HG03095 (cell line): Measurements from ENCODE around the gene CDK17.
"Not testable (repeated sequence)": the region's sequence is repeated elsewhere in the genome, so short reads cannot be mapped to it uniquely, and the experiment has no call there.

Experiments used
- ATAC-seq: cut with Tn5 transposase; IDR thresholded peaks from one replicate; pipeline ENCODE4 v1.9.1; 2021; ENCODE audit warnings: moderate library complexity; ENCODE audit not compliant: unreplicated experiment

Gene CDK17

DNA sequence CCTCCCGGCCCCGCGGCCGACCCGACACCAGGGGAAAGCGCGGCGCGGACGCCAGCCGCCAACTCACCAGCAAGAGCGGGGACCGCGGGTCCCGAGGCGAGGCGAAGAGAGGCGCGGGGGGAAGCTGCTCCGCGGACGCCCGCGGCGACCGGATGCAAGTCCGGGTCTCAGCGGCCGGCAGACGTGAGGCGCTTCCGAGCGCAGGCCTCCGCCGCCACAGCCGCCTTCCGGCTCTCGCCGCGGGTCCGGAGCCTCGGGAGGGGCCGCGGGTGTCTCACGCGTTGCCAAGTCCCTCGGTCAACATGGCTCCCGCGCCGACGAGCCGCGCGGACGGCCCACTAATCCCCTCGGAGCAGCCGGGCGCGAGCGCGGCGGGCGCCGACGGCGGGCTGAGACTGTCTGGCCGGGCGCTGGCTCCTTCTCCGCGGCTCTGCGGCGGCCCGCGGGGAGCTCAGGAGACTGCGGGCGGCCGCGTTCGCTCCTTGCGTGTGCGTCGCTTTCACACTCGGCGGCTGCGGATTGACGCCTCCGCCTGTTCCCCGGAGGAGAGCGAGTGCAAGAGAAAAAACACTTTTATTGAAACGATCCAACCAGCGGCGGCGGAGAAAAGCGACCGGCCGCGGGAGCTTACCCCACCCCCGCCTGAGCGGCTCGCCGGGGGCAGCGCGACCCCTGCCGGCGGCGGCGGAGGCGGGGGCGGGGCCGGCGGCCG is at the start of gene CDK17:
Gene CDK17, minus strand, starts transcription at position 521 of the 712 bp plus-strand sequence. CDS start 65,603 bp downstream, outside the sequence.
- ATAC-seq = peak; percentile 45

DNA sequence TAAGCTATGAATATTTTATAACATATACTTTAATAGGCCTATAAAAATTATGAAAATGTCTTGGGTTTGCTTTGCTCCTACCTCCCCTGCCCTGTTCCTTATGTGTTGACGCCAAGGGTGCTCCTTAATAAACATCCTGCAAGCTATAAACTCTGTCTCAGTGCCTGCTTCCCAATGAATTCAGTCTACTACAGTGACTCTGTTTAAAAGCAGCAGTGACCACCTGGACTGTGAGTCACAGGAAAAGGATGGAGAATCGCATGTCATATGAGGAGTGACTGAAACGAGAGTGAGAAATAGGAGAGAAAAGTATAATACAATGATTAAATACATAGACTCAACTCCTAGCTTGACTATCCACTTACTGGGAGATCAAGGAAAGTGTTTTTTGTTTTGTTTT is 48.1 kb upstream of the CDK17 start:
- no peak for ATAC-seq

GRCh38 chr12:96447256-96447655 is 47.0 kb upstream of the CDK17 start:
- no peak for ATAC-seq

GRCh38 chr12:96445691-96446583 is 45.7 kb upstream of the CDK17 start:
- ATAC-seq = peak; percentile 95

DNA sequence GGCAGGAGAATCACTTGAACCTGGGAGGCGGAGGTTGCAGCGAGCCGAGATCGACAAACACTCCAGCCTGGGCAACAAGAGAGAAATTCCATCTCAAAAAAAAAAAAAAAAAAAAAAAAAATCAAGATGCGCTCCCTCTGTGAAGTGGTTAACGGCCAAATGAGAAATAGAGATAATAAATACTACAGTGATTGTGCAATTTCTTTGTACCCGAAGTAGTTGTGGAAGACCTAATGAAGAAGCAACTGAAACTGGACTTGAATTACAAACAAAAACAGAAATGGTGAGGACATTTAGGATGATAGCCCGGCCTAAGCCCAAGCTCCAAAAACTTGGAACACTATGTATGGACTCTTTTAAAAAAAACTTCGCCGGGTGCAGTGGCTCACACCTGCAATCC is 44.2 kb upstream of the CDK17 start:
- no peak for ATAC-seq

GRCh38 chr12:96442906-96443305 is 42.7 kb upstream of the CDK17 start:
- ATAC-seq = no peak

DNA sequence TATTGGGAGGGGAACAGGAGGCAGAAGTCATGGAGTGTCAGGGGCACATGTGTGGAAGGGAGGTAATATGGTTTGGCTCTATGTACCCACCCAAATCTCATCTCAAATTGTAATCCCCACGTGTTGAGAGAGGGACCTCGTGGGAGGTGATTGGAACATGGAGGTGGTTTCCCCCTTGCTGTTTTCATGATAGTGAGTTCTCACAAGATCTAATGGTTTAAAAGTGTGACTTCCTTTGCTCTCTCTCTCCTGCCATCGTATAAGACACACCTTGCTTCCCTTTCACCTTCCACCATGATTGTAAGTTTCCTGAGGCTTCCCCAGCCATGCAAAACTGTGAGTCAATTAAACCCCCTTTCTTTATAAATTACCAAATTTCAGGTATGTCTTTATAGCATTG is 41.6 kb upstream of the CDK17 start:
- no peak for ATAC-seq

DNA sequence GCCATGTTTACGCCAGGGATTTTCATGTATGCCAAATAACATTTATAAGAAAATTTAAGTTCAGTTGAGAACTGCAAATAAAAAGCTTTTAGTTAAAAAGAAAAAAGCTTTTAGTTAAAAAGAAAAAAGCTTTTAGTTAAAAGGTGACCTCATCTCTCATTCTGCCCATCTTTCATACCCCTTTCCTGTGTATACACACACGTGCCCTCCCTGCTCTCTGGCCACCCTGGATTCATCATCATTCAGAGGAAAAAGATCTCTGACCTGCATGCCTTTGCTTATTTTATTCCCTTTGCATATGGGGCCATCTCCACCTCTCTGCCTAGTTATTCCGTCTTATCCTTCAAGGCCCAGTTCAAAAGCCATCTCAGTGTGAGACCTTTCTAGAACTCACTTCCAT is 38.1 kb upstream of the CDK17 start:
- ATAC-seq = no peak

DNA sequence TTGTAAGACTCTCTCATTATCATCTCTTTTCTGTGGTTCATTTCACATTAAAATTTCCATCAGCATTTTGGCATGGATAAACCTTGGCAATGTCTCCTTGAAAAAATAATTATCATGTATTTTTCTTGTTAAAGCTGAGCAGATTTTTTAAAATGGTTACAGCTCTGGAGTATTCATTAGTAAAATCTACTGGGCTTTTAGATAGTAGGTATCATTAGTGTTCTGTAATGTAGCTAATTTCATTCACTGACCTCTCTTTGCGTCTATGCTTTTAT is 36.9 kb upstream of the CDK17 start:
- no peak for ATAC-seq

GRCh38 chr12:96436366-96437170 is 36.3 kb upstream of the CDK17 start:
- ATAC-seq = no peak

DNA sequence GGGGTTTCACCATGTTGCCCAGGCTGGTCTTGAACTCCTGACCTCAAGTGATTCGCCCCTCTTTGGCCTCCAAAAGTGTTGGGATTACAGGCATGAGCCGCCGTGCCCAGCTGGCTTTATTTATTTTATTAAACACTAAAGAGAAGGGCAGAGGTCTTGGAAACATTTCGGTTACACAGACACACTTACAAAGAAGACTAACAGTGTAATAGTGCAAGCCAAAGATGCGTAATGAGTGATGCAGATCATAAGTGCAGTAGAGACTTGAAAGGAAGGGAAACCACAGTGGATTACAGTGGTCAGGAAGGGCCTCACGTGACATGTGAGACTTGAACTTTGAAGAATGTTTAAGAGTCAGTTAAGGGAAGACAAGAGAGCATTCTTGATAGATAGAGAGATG is 33.9 kb upstream of the CDK17 start:
- ATAC-seq = no peak

- not testable (repeated sequence) for ATAC-seq
These were observed 32.5 kb upstream of the CDK17 start for GRCh38 chr12:96432496-96433321.

- ATAC-seq = no peak
These were observed 30.8 kb upstream of the CDK17 start for GRCh38 chr12:96431067-96431466.

GRCh38 chr12:96427269-96427729 is 27.1 kb upstream of the CDK17 start:
- no peak for ATAC-seq

- no peak for ATAC-seq
These were observed 25.7 kb upstream of the CDK17 start for GRCh38 chr12:96425951-96426350.

DNA sequence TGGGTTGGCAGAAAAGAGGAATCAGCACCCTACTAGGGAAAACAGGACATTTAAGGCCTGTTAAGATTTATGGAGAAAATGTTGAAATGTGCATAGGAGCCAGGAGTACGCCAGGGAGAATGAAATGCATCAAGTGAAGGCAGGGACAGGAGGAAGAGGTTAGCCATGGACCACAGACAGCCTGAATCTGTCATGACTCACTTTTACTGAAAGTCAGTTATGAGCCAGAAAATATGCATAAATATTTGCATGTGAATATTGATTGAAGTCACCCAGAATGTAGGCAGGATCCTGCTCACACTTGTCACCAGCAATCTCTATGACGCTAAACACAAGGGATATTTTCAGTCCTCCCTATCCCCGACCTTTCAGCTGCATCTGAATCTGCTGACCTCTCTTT is 25.1 kb upstream of the CDK17 start:
- no peak for ATAC-seq

DNA sequence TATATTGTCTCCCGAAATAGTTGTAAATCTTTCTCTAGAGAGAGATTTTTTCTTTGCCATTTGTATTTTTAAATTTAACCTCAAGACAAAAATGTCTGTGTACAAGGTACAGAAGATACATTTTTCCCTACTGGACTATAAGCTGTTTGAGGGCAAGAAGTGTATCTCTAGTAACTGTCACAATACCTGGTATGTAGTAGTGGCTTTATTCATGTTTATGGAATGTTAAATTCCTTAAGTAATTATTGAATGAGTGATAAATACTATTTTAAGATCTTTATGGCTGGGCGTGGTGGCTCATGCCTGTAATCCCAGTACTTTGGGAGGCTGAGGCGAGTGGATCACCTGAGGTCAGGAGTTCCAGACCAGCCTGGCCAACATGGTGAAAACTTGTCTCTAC is 24.4 kb upstream of the CDK17 start:
- ATAC-seq = no peak

DNA sequence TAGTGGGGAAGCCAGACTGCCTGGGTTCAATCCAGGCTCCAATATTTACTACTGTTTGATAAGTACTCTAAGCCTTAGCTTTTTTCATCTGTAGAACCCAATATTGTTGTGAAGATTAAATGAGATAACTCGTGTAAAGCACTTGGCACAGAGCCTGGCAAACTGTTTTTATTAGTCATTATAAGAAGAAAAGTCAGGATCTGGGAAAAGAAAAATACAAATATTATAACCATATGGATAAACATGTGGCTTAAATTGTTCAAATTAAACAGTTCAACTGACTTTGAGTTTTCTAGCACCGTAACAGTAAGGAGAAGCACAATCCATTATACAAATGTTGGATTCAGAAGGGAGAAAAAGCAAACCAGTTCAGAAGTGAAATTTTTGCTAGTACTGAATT is 22.0 kb upstream of the CDK17 start:
- no peak for ATAC-seq

DNA sequence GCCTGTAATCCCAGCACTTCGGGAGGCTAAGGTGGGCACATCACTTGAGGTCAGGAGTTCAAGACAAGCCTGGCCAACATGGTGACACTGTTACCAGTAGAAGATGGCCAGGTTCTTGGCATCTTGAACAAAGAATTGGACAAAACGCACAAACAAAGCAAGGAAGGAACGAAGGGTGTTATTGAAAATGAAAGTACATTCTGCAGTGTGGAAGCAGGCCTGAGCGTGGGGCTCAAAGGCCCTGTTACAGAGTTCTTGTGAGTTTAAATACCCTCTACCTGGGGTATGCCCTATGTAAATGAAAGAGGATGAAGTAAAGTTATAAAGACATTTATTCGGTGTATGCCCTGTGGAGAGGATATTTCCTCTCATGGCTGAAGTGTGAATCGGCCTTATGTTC is 20.8 kb upstream of the CDK17 start:
- no peak for ATAC-seq

- ATAC-seq = no peak
These were observed 20.1 kb upstream of the CDK17 start for GRCh38 chr12:96420277-96420835.
